RWPE2 (cell line): Measurements from ENCODE around the gene EIF2D.

Source experiments
- ATAC-seq: fragments of 200-7000 bp; cut with Tn5 transposase; 3 replicates; pipeline ENCODE4 v1.9.1; 2021; ENCODE audit warnings: low read depth
- DNase-seq: peaks from one replicate; pipeline ENCODE4 v3.0.0-alpha.2; 2020; ENCODE audit warnings: low spot score
- H3K27ac ChIP-seq: fragments of 450-650 bp; 2 replicates; pipeline ENCODE4 v1.5.1; 2017; ENCODE audit warnings: mild to moderate bottlenecking; ENCODE audit not compliant: poor library complexity, severe bottlenecking
- H3K27me3 ChIP-seq: fragments of 250-450 bp; sonication (Bioruptor Pico); 2 replicates; pipeline ENCODE4 v1.5.1; 2021; ENCODE audit warnings: mild to moderate bottlenecking, moderate library complexity; ENCODE audit not compliant: insufficient read depth, poor library complexity, severe bottlenecking
- H3K36me3 ChIP-seq: fragments of 250-450 bp; sonication (Bioruptor Pico); 2 replicates; pipeline ENCODE4 v1.5.1; 2020; ENCODE audit warnings: low read depth, mild to moderate bottlenecking, moderate library complexity
- H3K4me1 ChIP-seq: fragments of 250-450 bp; sonication (Bioruptor Pico); 2 replicates; pipeline ENCODE4 v1.5.1; 2021; ENCODE audit warnings: mild to moderate bottlenecking, moderate library complexity; ENCODE audit not compliant: insufficient read depth, poor library complexity, severe bottlenecking
- H3K4me3 ChIP-seq: fragments of 250-450 bp; sonication (Bioruptor Pico); 2 replicates; pipeline ENCODE4 v1.5.1; 2021; ENCODE audit warnings: mild to moderate bottlenecking, moderate library complexity; ENCODE audit not compliant: severe bottlenecking
- H3K9me3 ChIP-seq: fragments of 250-450 bp; sonication (Bioruptor Pico); 2 replicates; pipeline ENCODE4 v1.5.1; 2021; ENCODE audit warnings: mild to moderate bottlenecking, moderate library complexity; ENCODE audit not compliant: severe bottlenecking
- CTCF ChIP-seq: fragments of 450-650 bp; IDR thresholded peaks from one replicate; pipeline ENCODE4 v1.5.1; 2017; ENCODE audit warnings: mild to moderate bottlenecking, moderate library complexity; ENCODE audit not compliant: poor library complexity, severe bottlenecking

EIF2D gene

DNA sequence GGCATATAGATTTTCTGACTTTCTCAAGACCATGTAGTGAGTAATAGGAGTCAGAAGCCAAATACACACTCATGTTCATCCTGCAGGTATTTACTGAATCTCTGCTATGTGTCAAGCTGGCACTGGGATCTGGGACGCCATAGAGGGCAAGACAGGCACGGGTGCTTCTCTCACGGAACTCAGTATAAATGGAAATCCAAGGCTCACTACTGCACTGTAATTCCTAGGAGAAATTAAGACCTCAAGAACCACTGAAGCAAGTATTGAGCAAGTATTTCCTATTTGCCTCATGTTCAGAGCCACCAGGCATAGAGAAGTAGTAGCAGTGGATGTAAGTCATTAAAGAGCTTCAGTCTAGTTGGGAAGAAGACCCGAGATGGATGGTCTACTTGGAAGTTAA lies 38.9 kb downstream of the EIF2D start:
- no peak for DNase-seq
- ATAC-seq = no peak
- H3K9me3 ChIP-seq = no peaks in the 10 kb centered on the region
- H3K4me1 ChIP-seq = no peaks in the 10 kb centered on the region
- H3K4me3 ChIP-seq = no peak overlapping the region
- no peaks in the 10 kb centered on the region for H3K27me3 ChIP-seq
- no peak overlapping the region for H3K27ac ChIP-seq
- TF ChIP-seq CTCF = no peak
- no peaks in the 10 kb centered on the region for H3K36me3 ChIP-seq

- DNase-seq (no peak), ATAC-seq (no peak)
- Histone ChIP-seq H3K9me3 (no peaks in the 10 kb centered on the region), H3K27ac (no peak overlapping the region), H3K4me3 (no peak overlapping the region), H3K36me3 (no peaks in the 10 kb centered on the region), H3K27me3 (no peaks in the 10 kb centered on the region), H3K4me1 (no peaks in the 10 kb centered on the region)
- TF ChIP-seq CTCF = no peak
These were observed 39.4 kb downstream of the EIF2D start for GRCh38 chr1:206572835-206573234.

DNA sequence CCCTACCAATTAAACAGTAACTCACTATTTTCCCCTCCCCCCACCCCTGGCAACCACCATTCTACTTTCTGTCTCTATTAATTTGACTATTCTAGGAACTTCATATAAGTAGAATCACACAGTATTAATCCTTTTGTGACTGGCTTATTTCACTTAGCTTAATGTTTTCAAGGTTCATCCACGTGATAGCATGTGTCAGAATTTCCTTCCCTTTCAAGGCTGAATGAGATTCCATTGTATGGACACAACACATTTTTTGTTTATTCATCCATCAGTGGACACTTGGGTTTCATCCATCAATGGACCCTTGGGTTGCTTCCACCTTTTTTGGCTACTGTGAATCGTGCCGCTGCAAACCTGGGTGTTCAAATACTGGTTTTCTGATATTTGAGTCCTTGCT lies 41.7 kb downstream of the EIF2D start:
- no peaks in the 10 kb centered on the region for H3K36me3 ChIP-seq
- H3K27ac ChIP-seq = no peak overlapping the region
- TF ChIP-seq CTCF = no peak
- H3K4me3 ChIP-seq = no peak overlapping the region
- H3K4me1 ChIP-seq = no peaks in the 10 kb centered on the region
- H3K9me3 ChIP-seq = no peaks in the 10 kb centered on the region
- ATAC-seq = no peak
- H3K27me3 ChIP-seq = no peaks in the 10 kb centered on the region
- DNase-seq = no peak

- ATAC-seq (no peak), DNase-seq (no peak)
- Histone ChIP-seq H3K27ac (no peak overlapping the region), H3K27me3 (no peaks in the 10 kb centered on the region), H3K4me1 (no peaks in the 10 kb centered on the region), H3K9me3 (no peaks in the 10 kb centered on the region), H3K36me3 (no peaks in the 10 kb centered on the region), H3K4me3 (no peak overlapping the region)
- no peak for TF ChIP-seq CTCF
These were observed 42.7 kb downstream of the EIF2D start for GRCh38 chr1:206569556-206569955.

GRCh38 chr1:206568779-206569352 lies 43.4 kb downstream of the EIF2D start:
- Histone ChIP-seq H3K4me3 (no peak overlapping the region), H3K27ac (no peak overlapping the region), H3K27me3 (no peaks in the 10 kb centered on the region), H3K36me3 (no peaks in the 10 kb centered on the region), H3K9me3 (no peaks in the 10 kb centered on the region), H3K4me1 (no peaks in the 10 kb centered on the region)
- no peak for DNase-seq
- ATAC-seq = no peak
- TF ChIP-seq CTCF = no peak
